ENCODE results near the gene SERINC5. TPM values are rescaled to one million over a fixed set of nuclear protein-coding genes. Genes with fewer than 3 reads are reported as not detected.

SERINC5 gene
- total RNA-seq, 1 experiment from 2014 or later, result 70.6 TPM

DNA sequence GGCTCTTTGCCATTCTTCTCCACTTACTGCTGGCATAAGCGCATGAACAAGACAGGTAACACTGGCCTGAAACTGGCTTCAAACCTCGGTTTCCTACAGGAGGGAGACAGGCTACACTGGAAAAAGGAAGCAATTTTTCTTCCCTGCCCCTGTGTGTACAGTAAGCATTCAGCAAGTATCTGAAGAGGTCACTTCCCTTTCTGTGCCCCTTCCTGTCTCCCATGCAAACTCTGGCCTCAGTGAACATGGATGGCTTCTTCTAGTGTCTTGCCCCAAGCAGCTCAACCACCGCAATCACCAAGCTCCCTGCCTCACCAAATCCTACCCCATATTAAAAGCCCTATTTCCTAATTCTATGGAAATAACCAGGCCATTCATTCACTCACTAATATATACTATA, 42.4 kb downstream of the SERINC5 start:
- ATAC-seq (no peak), DNase-seq (ENCODE audit: low read depth, low spot score) (no peak)
- no TSS peak for BruUV-seq (replicated peaks)
- no peak overlapping the region for H3K4me3 ChIP-seq (ENCODE audit: low read depth in 2 of 2, low read length in 2 of 2)
- no peaks in the 10 kb centered on the region for H3K9me3 ChIP-seq (ENCODE audit: control insufficient read depth, insufficient read depth, low read depth, low read length)
- ChIA-PET CTCF (no interaction called here), POLR2A (no interaction called here)
- H3K36me3 ChIP-seq (ENCODE audit: control insufficient read depth, insufficient read depth, low read length), result no peaks in the 10 kb centered on the region
- TF ChIP-seq, protein P1, sequence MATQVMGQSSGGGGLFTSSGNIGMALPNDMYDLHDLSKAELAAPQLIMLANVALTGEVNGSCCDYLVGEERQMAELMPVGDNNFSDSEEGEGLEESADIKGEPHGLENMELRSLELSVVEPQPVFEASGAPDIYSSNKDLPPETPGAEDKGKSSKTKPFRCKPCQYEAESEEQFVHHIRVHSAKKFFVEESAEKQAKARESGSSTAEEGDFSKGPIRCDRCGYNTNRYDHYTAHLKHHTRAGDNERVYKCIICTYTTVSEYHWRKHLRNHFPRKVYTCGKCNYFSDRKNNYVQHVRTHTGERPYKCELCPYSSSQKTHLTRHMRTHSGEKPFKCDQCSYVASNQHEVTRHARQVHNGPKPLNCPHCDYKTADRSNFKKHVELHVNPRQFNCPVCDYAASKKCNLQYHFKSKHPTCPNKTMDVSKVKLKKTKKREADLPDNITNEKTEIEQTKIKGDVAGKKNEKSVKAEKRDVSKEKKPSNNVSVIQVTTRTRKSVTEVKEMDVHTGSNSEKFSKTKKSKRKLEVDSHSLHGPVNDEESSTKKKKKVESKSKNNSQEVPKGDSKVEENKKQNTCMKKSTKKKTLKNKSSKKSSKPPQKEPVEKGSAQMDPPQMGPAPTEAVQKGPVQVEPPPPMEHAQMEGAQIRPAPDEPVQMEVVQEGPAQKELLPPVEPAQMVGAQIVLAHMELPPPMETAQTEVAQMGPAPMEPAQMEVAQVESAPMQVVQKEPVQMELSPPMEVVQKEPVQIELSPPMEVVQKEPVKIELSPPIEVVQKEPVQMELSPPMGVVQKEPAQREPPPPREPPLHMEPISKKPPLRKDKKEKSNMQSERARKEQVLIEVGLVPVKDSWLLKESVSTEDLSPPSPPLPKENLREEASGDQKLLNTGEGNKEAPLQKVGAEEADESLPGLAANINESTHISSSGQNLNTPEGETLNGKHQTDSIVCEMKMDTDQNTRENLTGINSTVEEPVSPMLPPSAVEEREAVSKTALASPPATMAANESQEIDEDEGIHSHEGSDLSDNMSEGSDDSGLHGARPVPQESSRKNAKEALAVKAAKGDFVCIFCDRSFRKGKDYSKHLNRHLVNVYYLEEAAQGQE (IDR thresholded peaks at IDR 0.05; ENCODE audit: insufficient read depth in 1 of 2, low read depth in 2 of 2, low read length in 1 of 2), result no peak
- TF ChIP-seq TCF7L2 (IDR thresholded peaks at IDR 0.05; ENCODE audit: low read depth, low read length), result no peak
- TF ChIP-seq SIN3A (IDR thresholded peaks at IDR 0.05; ENCODE audit: borderline replicate concordance, insufficient read depth, low read depth, low read length), result no peak
- no peak for TF ChIP-seq POLR2AphosphoS5 (IDR thresholded peaks at IDR 0.05; ENCODE audit: low read depth, low read length)
- TF ChIP-seq, protein P2, sequence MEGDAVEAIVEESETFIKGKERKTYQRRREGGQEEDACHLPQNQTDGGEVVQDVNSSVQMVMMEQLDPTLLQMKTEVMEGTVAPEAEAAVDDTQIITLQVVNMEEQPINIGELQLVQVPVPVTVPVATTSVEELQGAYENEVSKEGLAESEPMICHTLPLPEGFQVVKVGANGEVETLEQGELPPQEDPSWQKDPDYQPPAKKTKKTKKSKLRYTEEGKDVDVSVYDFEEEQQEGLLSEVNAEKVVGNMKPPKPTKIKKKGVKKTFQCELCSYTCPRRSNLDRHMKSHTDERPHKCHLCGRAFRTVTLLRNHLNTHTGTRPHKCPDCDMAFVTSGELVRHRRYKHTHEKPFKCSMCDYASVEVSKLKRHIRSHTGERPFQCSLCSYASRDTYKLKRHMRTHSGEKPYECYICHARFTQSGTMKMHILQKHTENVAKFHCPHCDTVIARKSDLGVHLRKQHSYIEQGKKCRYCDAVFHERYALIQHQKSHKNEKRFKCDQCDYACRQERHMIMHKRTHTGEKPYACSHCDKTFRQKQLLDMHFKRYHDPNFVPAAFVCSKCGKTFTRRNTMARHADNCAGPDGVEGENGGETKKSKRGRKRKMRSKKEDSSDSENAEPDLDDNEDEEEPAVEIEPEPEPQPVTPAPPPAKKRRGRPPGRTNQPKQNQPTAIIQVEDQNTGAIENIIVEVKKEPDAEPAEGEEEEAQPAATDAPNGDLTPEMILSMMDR (IDR thresholded peaks at IDR 0.05), result no peak
- in situ Hi-C loops (cut with HindIII; ENCODE audit: low pct_unique_long_range_greater_than_20kb, low sequenced_read_pairs), result no loop called here
- H3K27me3 ChIP-seq (ENCODE audit: control insufficient read depth, insufficient read depth, low read length), result no peaks in the 10 kb centered on the region
- H3K4me1 ChIP-seq (ENCODE audit: control insufficient read depth, insufficient read depth, low read length), result peaks cover 12% of the 10 kb centered on the region
- H3K27ac ChIP-seq (ENCODE audit: low read length), result no peak overlapping the region
- intact Hi-C loops (cut with micrococcal nuclease; ENCODE audit: unreplicated experiment), result no loop called here

DNA sequence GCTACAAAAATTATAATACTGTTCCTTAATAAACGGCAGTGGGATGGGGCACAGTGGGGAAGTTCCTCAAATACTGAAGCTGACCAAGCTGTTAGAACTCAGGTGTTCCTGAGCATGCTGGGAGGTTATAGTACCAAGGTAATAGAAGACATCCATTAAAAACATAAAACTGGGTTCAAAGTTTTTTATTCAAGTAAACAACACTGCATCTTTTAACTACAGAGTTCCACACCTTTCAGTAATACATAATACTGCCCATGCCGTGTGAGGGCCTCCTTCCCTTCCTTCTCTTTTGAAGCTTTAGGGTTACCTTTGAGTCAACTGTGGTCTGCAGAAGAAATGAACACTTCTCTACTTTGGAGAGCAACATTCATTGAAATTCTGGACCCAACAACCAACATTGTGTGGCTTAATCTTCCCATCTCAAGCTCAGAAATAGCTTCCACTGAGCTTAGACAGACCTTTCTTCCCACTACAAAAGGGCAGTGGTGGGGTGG, 43.6 kb downstream of the SERINC5 start:
- no peak overlapping the region for H3K27ac ChIP-seq (ENCODE audit: low read length)
- ChIA-PET CTCF (no interaction called here), POLR2A (no interaction called here)
- no peaks in the 10 kb centered on the region for H3K9me3 ChIP-seq (ENCODE audit: control insufficient read depth, insufficient read depth, low read depth, low read length)
- intact Hi-C loops (cut with micrococcal nuclease; ENCODE audit: unreplicated experiment), result no loop called here
- no TSS peak for BruUV-seq (replicated peaks)
- no peak for TF ChIP-seq TCF7L2 (IDR thresholded peaks at IDR 0.05; ENCODE audit: low read depth, low read length)
- no peaks in the 10 kb centered on the region for H3K27me3 ChIP-seq (ENCODE audit: control insufficient read depth, insufficient read depth, low read length)
- DNase-seq (ENCODE audit: low read depth, low spot score) (no peak), ATAC-seq (no peak)
- no peak overlapping the region for H3K4me3 ChIP-seq (ENCODE audit: low read depth in 2 of 2, low read length in 2 of 2)
- peaks cover 15% of the 10 kb centered on the region for H3K4me1 ChIP-seq (ENCODE audit: control insufficient read depth, insufficient read depth, low read length)
- in situ Hi-C loops (cut with HindIII; ENCODE audit: low pct_unique_long_range_greater_than_20kb, low sequenced_read_pairs), result no loop called here
- H3K36me3 ChIP-seq (ENCODE audit: control insufficient read depth, insufficient read depth, low read length), result no peaks in the 10 kb centered on the region

DNA sequence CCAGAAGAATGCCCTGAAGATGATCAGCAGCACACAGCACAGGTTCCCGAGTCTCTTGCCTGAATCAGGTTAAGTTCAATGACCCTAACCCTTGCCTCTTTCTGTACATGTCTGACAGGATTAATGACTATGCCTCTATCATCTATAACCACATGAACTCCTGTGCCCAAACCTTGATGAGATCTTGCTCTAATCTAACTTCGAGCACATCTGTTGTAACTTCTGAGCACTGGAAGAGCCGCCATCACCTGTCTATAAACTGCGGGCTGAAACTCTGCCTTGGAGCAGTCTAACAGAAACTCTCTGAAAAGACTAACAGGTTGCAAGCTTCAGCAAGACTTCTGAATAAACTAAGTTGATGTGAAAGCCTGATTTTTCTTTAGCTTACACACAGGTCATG, 44.5 kb downstream of the SERINC5 start:
- no peaks in the 10 kb centered on the region for H3K36me3 ChIP-seq (ENCODE audit: control insufficient read depth, insufficient read depth, low read length)
- BruUV-seq (replicated peaks), result no TSS peak
- intact Hi-C loops (cut with micrococcal nuclease; ENCODE audit: unreplicated experiment), result no loop called here
- in situ Hi-C loops (cut with HindIII; ENCODE audit: low pct_unique_long_range_greater_than_20kb, low sequenced_read_pairs), result no loop called here
- TF ChIP-seq POLR2AphosphoS5 (IDR thresholded peaks at IDR 0.05; ENCODE audit: low read depth, low read length) (no peak), SIN3A (IDR thresholded peaks at IDR 0.05; ENCODE audit: borderline replicate concordance, insufficient read depth, low read depth, low read length) (no peak), TCF7L2 (IDR thresholded peaks at IDR 0.05; ENCODE audit: low read depth, low read length) (no peak)
- TF ChIP-seq, protein P1 (IDR thresholded peaks at IDR 0.05; ENCODE audit: insufficient read depth in 1 of 2, low read depth in 2 of 2, low read length in 1 of 2), result no peak
- TF ChIP-seq, protein P2 (IDR thresholded peaks at IDR 0.05), result no peak
- ChIA-PET CTCF (no interaction called here), POLR2A (interaction anchor here (0.6 kb wide), 1 partner anchor 26 kb away, joined by 4 read pairs; no protein-coding TSS in a partner anchor)
- no peak overlapping the region for H3K4me3 ChIP-seq (ENCODE audit: low read depth in 2 of 2, low read length in 2 of 2)
- DNase-seq (ENCODE audit: low read depth, low spot score) (no peak), ATAC-seq (no peak)
- no peaks in the 10 kb centered on the region for H3K9me3 ChIP-seq (ENCODE audit: control insufficient read depth, insufficient read depth, low read depth, low read length)
- H3K27ac ChIP-seq (ENCODE audit: low read length), result no peak overlapping the region
- H3K27me3 ChIP-seq (ENCODE audit: control insufficient read depth, insufficient read depth, low read length), result no peaks in the 10 kb centered on the region
- peaks cover 17% of the 10 kb centered on the region for H3K4me1 ChIP-seq (ENCODE audit: control insufficient read depth, insufficient read depth, low read length)

Data from Panc1 (cell line).